Lung (tissue), 12 donors: ENCODE data around the gene OSBPL6. TPM values are rescaled to one million over a fixed set of nuclear protein-coding genes. Genes with fewer than 3 reads are reported as not detected.
A peak's percentile ranks its signal among the peaks of the same experiment; 100 is the strongest.

Experiments
- ATAC-seq: fragments of 200-7000 bp; cut with Tn5 transposase; one replicate; pipeline ENCODE4 v1.9.1; 2020; ENCODE audit warnings: moderate number of reproducible peaks; ENCODE audit not compliant: insufficient read depth, low FRiP score
- DNase-seq, 3 donors: peaks; one replicate each; pipeline ENCODE4 v3.0.0-alpha.2; 2013 to 2017
- H3K27ac ChIP-seq, 2 donors: one replicate each; pipeline ENCODE4 v1.5.1; 2013; ENCODE audit warnings: mild to moderate bottlenecking in 2 of 2, moderate library complexity in 2 of 2, control low read depth in 1 of 2, inconsistent platforms in 1 of 2, low read depth in 1 of 2, low read length in 1 of 2
- H3K27me3 ChIP-seq, 3 donors: one replicate each; pipeline ENCODE4 v1.5.1; 2013; ENCODE audit warnings: low read length in 2 of 3; ENCODE audit not compliant: control insufficient read depth in 3 of 3, insufficient read depth in 3 of 3
- H3K36me3 ChIP-seq, 4 donors: one replicate each; pipeline ENCODE4 v1.5.1; 2013; ENCODE audit warnings: low read length in 4 of 4, mild to moderate bottlenecking in 1 of 4, moderate library complexity in 1 of 4; ENCODE audit not compliant: control insufficient read depth in 4 of 4, insufficient read depth in 4 of 4
- H3K4me1 ChIP-seq, 5 donors: one replicate each; pipeline ENCODE4 v1.5.1; 2013; ENCODE audit warnings: low read length in 5 of 5, mild to moderate bottlenecking in 2 of 5, moderate library complexity in 1 of 5; ENCODE audit not compliant: control insufficient read depth in 5 of 5, insufficient read depth in 5 of 5
- H3K4me3 ChIP-seq: one replicate; pipeline ENCODE4 v1.5.1; 2013; ENCODE audit warnings: mild to moderate bottlenecking, control low read depth, moderate library complexity
- H3K9ac ChIP-seq, 2 donors: one replicate each; pipeline ENCODE4 v1.5.1; 2013; ENCODE audit warnings: low read length in 2 of 2, control low read depth in 1 of 2; ENCODE audit not compliant: insufficient read depth in 1 of 2
- H3K9me3 ChIP-seq, 4 donors: one replicate each; pipeline ENCODE4 v1.5.1; 2013; ENCODE audit warnings: low read length in 3 of 4, mild to moderate bottlenecking in 1 of 4, moderate library complexity in 1 of 4; ENCODE audit not compliant: control insufficient read depth in 4 of 4, insufficient read depth in 3 of 4
- WGBS, 2 donors: extraction: QIAGEN DNeasy Blood & Tissue Kit; methylation state at CpG; one replicate each; pipeline ENCODE4 v1.1.7; 2013; 5-methylcytosine and 5-hydroxymethylcytosine counted together
- polyA plus RNA-seq, 2 donors: library from polyadenylated mRNA; stranded (reverse); fragments of 200-250 nt; gene quantifications; one replicate each; pipeline ENCODE4 v1.2.1, GENCODE V29; 2013
- total RNA-seq, 2 donors: library from RNA; depleted of rRNA in 1 of 2; stranded (reverse); fragments of >200 nt in 1 of 2; gene quantifications; one replicate each; pipeline ENCODE4 v1.2.1, GENCODE V29; 2014 to 2021
- TF ChIP-seq, protein P1 (sequence below): IDR thresholded peaks from 2 replicates; pipeline ENCODE4 v1.5.1; 2012; ENCODE audit warnings: mild to moderate bottlenecking; ENCODE audit errors: control extremely low read depth, extremely low read depth
- donor health status: control.
- donor health status: control.
- donor health status: Bipolar disorder and iron deficiency.
- donor health status: healthy.
- donor health status: DM: yes; HTN: yes; CAD: no.

OSBPL6 gene
- total and polyA plus RNA-seq, 4 donors = 1.9 to 23.5 (median 7.8) TPM

DNA sequence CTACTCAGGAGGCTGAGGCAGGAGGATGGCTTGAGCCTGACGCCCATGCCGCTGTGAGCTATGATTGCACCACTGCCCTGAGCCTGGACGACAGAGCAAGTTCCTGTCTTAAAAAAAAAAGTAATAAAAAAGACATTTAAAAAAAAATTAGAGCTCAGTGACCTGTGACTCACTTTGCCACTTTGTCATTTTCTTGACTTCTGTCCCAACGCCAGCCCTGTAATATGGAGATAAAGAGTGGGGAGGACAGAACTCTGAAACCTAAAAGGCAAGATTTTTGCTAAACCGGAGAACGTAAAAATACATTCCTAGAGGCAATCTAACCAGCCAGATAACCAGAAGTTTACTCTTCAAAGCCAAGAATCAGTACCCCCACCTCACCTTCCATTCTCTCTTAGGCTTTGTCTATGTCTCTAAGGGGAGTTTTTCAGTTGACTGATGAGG, 207.7 kb downstream of the OSBPL6 start:
- no peak for ATAC-seq
- 79 to 80% methylated on average over 6 of the region's 6 CpGs for WGBS, 2 donors
- no peak overlapping the region for H3K9ac ChIP-seq

DNA sequence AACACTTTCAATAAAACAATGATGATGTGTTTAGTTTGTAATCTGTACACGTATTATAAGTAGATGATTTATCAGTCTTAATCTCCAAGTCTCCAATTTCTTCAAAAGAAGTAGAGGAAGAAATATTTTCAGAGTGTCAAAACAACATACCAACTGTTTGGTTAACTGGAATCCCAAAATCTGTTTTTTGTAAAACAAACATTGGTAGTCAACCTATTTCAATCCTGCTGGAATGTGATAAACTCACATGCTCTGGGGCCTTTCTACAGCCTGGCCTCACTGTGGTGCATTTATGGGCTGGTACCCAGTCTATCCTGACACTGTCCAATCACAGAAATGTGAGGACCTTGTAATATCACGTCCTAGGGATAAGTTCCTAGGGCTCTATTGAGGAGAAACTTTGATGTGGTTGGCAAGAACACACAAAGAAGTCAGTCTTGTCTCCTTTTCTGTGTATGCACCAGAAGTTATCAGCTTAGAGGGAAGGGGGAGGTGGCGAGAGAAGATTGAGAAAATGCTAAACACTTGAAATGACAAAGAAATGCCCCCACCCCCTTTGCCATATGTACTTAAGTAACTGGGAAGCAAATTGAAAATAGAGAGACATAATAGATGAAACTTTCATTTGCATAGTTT, 209.5 kb downstream of the OSBPL6 start:
- peaks cover 0 to 3% (median 0%) of the 10 kb centered on the region in 5 donors for H3K4me1 ChIP-seq
- 70 to 84% methylated on average over 3 of the region's 3 CpGs for WGBS, 2 donors
- no peaks in the 10 kb centered on the region for H3K27me3 ChIP-seq
- H3K36me3 ChIP-seq = no peaks in the 10 kb centered on the region
- DNase-seq = no peak
- no peaks in the 10 kb centered on the region for H3K9me3 ChIP-seq
- no peak overlapping the region for H3K27ac ChIP-seq
- no peak for ATAC-seq
- H3K4me3 ChIP-seq = no peak overlapping the region
- no peak overlapping the region for H3K9ac ChIP-seq
- TF ChIP-seq, protein P1, sequence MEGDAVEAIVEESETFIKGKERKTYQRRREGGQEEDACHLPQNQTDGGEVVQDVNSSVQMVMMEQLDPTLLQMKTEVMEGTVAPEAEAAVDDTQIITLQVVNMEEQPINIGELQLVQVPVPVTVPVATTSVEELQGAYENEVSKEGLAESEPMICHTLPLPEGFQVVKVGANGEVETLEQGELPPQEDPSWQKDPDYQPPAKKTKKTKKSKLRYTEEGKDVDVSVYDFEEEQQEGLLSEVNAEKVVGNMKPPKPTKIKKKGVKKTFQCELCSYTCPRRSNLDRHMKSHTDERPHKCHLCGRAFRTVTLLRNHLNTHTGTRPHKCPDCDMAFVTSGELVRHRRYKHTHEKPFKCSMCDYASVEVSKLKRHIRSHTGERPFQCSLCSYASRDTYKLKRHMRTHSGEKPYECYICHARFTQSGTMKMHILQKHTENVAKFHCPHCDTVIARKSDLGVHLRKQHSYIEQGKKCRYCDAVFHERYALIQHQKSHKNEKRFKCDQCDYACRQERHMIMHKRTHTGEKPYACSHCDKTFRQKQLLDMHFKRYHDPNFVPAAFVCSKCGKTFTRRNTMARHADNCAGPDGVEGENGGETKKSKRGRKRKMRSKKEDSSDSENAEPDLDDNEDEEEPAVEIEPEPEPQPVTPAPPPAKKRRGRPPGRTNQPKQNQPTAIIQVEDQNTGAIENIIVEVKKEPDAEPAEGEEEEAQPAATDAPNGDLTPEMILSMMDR = no peak

More for the DNA sequence above, 207.7 kb downstream of the OSBPL6 start:
- no peak overlapping the region for H3K27ac ChIP-seq
- no peaks in the 10 kb centered on the region for H3K36me3 ChIP-seq
- no peak for DNase-seq
- H3K4me1 ChIP-seq = peaks cover 0 to 3% (median 0%) of the 10 kb centered on the region in 5 donors
- no peaks in the 10 kb centered on the region for H3K9me3 ChIP-seq
- no peaks in the 10 kb centered on the region for H3K27me3 ChIP-seq
- no peak overlapping the region for H3K4me3 ChIP-seq
- TF ChIP-seq, protein P1 = no peak

DNA sequence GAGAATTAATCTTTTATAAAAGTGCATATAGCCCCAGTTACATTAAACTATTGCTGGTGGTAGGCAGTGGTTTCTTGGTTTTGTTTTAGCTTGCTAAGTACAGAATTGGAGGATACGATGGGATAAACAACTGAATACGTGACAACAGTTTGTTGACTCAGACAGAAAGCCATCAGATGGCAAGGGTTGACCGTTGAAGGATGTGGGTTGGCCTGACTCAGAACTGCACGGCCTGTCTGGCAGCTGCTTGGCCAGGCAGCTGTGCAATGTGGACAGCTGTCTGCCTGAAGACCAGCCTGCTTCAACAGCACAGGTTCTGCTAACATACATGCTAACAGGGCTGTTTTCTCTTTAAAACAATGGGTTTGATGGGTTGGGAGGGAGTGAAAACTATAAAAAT, 210.1 kb downstream of the OSBPL6 start:
- no peak overlapping the region for H3K27ac ChIP-seq
- no peak overlapping the region for H3K4me3 ChIP-seq
- no peaks in the 10 kb centered on the region for H3K27me3 ChIP-seq
- ATAC-seq (no peak), DNase-seq (peak; percentile 40 to 69 (median 48))
- H3K4me1 ChIP-seq = peaks cover 0 to 3% (median 0%) of the 10 kb centered on the region in 5 donors
- no peak overlapping the region for H3K9ac ChIP-seq
- no peaks in the 10 kb centered on the region for H3K9me3 ChIP-seq
- WGBS, 2 donors = 28 to 29% methylated on average over 4 of the region's 4 CpGs
- TF ChIP-seq, protein P1 = no peak
- H3K36me3 ChIP-seq = no peaks in the 10 kb centered on the region

DNA sequence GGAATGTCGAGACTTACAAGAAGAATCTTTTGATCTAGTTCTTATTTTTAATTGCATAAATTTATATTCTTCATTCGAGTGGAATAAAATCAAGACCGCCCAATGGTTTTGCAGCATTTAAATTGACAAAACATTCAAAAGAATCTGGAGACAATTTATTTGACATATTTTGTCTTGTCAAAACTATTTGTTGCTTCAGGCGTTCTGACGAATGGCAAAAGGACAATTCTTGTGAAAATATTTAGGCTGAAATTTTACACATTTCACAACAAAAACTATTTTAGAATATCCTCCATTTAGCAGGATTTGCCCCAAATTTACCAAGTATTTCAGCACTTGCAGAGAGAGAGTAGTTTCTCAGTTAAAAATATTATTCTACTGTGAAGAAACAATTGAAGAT, 214.9 kb downstream of the OSBPL6 start:
- no peak for DNase-seq
- TF ChIP-seq, protein P1 = no peak
- 92 to 94% methylated on average over 5 of the region's 5 CpGs for WGBS, 2 donors
- Histone ChIP-seq H3K4me3 (no peak overlapping the region), H3K9ac (no peak overlapping the region), H3K27me3 (no peaks in the 10 kb centered on the region), H3K9me3 (no peaks in the 10 kb centered on the region), H3K27ac (no peak overlapping the region), H3K4me1 (peaks cover 0 to 4% (median 0%) of the 10 kb centered on the region in 5 donors), H3K36me3 (no peaks in the 10 kb centered on the region)
- ATAC-seq = no peak
